Neural cell (in vitro differentiated cells): ENCODE results near the gene LRMDA. TPM values are rescaled to one million over a fixed set of nuclear protein-coding genes. Genes with fewer than 3 reads are reported as not detected.

ENCODE experiments used
- H2AFZ ChIP-seq: fragments of 200-600, 300-800 bp; sonication (generic), shearing (Covaris generic); 2 replicates; pipeline ENCODE4 v1.6.0; 2014; ENCODE audit warnings: low read depth, mild to moderate bottlenecking, antibody characterized with exemption, low read length, moderate library complexity
- H3F3A ChIP-seq: fragments of 200-600 bp; shearing (Covaris generic); 2 replicates; pipeline ENCODE4 v1.6.1; 2016; ENCODE audit warnings: mild to moderate bottlenecking, moderate library complexity, mixed read lengths, antibody characterized with exemption, low read length; ENCODE audit not compliant: insufficient read depth, poor library complexity, severe bottlenecking
- H3K27ac ChIP-seq: fragments of 200-600, 300-800 bp; sonication (generic), shearing (Covaris generic); 2 replicates; pipeline ENCODE4 v1.5.1; 2014; ENCODE audit warnings: mild to moderate bottlenecking, low read length, moderate library complexity
- H3K27me3 ChIP-seq: fragments of 300-800, 200-600 bp; sonication (generic), shearing (Covaris generic); 2 replicates; pipeline ENCODE4 v1.6.0; 2014; ENCODE audit warnings: mild to moderate bottlenecking, low read depth, low read length, moderate library complexity; ENCODE audit not compliant: insufficient read depth
- H3K36me3 ChIP-seq: fragments of 300-800, 200-600 bp; sonication (generic), shearing (Covaris generic); 2 replicates; pipeline ENCODE4 v1.5.1; 2014; ENCODE audit warnings: mild to moderate bottlenecking, antibody characterized with exemption, low read length, moderate library complexity; ENCODE audit not compliant: insufficient read depth
- H3K4me2 ChIP-seq: fragments of 300-800, 200-600 bp; sonication (generic), shearing (Covaris generic); 2 replicates; pipeline ENCODE4 v1.6.0; 2014; ENCODE audit warnings: mild to moderate bottlenecking, low read length
- H3K4me3 ChIP-seq: fragments of 300-800, 200-600 bp; sonication (generic), shearing (Covaris generic); 2 replicates; pipeline ENCODE4 v1.5.1; 2014; ENCODE audit warnings: mild to moderate bottlenecking, low read length, moderate library complexity
- H3K79me2 ChIP-seq: fragments of 200-600 bp; shearing (Covaris generic); replicated peaks from 2 replicates; pipeline ENCODE4 v1.6.0; 2014; ENCODE audit warnings: mild to moderate bottlenecking, low read length, moderate library complexity; ENCODE audit not compliant: insufficient read depth
- H3K9ac ChIP-seq: fragments of 300-800, 200-600 bp; sonication (generic), shearing (Covaris generic); 2 replicates; pipeline ENCODE4 v1.6.1; 2016; ENCODE audit warnings: mild to moderate bottlenecking, low read length, mixed read lengths
- H3K9me2 ChIP-seq: fragments of 200-600 bp; shearing (Covaris generic); 2 replicates; pipeline ENCODE4 v1.6.1; 2016; ENCODE audit warnings: mild to moderate bottlenecking, low read length, mixed read lengths; ENCODE audit not compliant: insufficient read depth
- H3K9me3 ChIP-seq: fragments of 200-600, 300-800 bp; sonication (generic), shearing (Covaris generic); 2 replicates; pipeline ENCODE4 v1.6.1; 2016; ENCODE audit warnings: mild to moderate bottlenecking, mixed run types, low read length, moderate library complexity, mixed read lengths
- H4K20me1 ChIP-seq: fragments of 200-600 bp; shearing (Covaris generic); 2 replicates; pipeline ENCODE4 v1.6.1; 2016; ENCODE audit warnings: mild to moderate bottlenecking, mixed run types; ENCODE audit not compliant: insufficient read depth
- EP300 ChIP-seq: fragments of 450-650 bp; conservative IDR thresholded peaks from 2 replicates; pipeline ENCODE4 v1.6.1; 2014; ENCODE audit warnings: antibody characterized with exemption, mild to moderate bottlenecking, moderate library complexity; ENCODE audit not compliant: poor library complexity, severe bottlenecking
- EZH2 ChIP-seq: fragments of 200-600, 300-800 bp; shearing (Covaris generic), sonication (generic); IDR thresholded peaks from 2 replicates; pipeline ENCODE4 v1.6.1; 2014; ENCODE audit warnings: antibody characterized with exemption, low read length, borderline replicate concordance, mild to moderate bottlenecking; ENCODE audit not compliant: insufficient read depth, poor library complexity, severe bottlenecking
- MXI1 ChIP-seq: fragments of 450-650 bp; conservative IDR thresholded peaks from 2 replicates; pipeline ENCODE4 v1.6.1; 2014; ENCODE audit warnings: antibody characterized with exemption, mild to moderate bottlenecking; ENCODE audit not compliant: poor library complexity, severe bottlenecking
- POLR2AphosphoS5 ChIP-seq: IDR thresholded peaks from 2 replicates; pipeline ENCODE4 v1.6.1; 2012
- RAD21 ChIP-seq: fragments of 450-650 bp; conservative IDR thresholded peaks from 2 replicates; pipeline ENCODE4 v1.6.1; 2014; ENCODE audit warnings: antibody characterized with exemption, mild to moderate bottlenecking, moderate library complexity
- SMC3 ChIP-seq: fragments of 450-650 bp; conservative IDR thresholded peaks from 2 replicates; pipeline ENCODE4 v1.6.1; 2014; ENCODE audit warnings: antibody characterized with exemption, mild to moderate bottlenecking, moderate library complexity; ENCODE audit not compliant: poor library complexity
- TAF1 ChIP-seq: IDR thresholded peaks from 2 replicates; pipeline ENCODE4 v1.6.1; 2012; ENCODE audit warnings: low read depth
- polyA plus RNA-seq: library from polyadenylated mRNA; depleted of rRNA; stranded (reverse); fragments of >200 nt; gene quantifications from 2 replicates; pipeline ENCODE4 v1.2.3, GENCODE V29; 2014
- TF ChIP-seq, protein P1 (sequence below): fragments of 450-650 bp; IDR thresholded peaks from 2 replicates; pipeline ENCODE4 v1.5.1; 2014; ENCODE audit warnings: antibody characterized with exemption, mild to moderate bottlenecking, moderate library complexity; ENCODE audit not compliant: poor library complexity, severe bottlenecking
- TF ChIP-seq, protein P2 (sequence below): IDR thresholded peaks from 2 replicates; pipeline ENCODE4 v1.6.1; 2012; ENCODE audit warnings: borderline replicate concordance

The LRMDA gene
- polyA plus RNA-seq, 1 donor from 2014 or later, result 5.6 TPM

DNA sequence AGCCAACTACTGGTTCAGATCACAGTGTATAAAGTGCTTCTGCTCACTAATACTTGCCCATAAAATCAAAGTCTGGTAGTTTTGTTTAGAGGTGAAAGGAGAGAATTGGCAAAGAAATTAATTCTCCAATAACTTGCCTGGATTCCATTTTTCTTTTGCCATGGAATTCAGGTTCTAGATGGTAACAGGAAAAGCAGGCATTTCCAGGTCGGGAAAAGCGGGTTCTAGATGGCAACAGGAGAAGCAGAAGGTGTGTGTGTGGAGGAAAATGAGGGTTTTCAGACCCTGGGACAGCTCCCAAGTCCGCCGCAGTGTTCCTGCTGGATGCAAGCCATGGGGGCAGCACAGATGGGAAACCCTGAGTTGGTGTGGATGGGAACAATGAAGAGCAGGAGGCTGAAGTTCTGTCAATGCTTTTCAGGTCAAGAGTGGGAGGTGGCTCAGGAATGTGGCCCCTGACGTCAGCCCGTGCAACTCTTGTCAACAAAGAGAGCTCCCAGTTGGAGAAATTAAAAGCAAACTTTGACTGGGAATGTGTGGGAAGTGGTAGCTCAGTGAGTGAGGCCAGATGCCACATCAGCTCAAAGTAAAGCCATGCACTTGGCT, 696.7 kb downstream of the LRMDA start:
- no peaks in the 10 kb centered on the region for H4K20me1 ChIP-seq
- no peaks in the 10 kb centered on the region for H3K36me3 ChIP-seq
- no peaks in the 10 kb centered on the region for H3K79me2 ChIP-seq
- no peak overlapping the region for H3K4me3 ChIP-seq
- H3F3A ChIP-seq, result no peaks in the 10 kb centered on the region
- no peak for TF ChIP-seq POLR2AphosphoS5
- no peak overlapping the region for H3K4me2 ChIP-seq
- H3K27ac ChIP-seq, result no peak overlapping the region
- H3K9me2 ChIP-seq, result no peaks in the 10 kb centered on the region
- H3K9me3 ChIP-seq, result no peaks in the 10 kb centered on the region
- H3K27me3 ChIP-seq, result no peaks in the 10 kb centered on the region
- no peak overlapping the region for H2AFZ ChIP-seq
- H3K9ac ChIP-seq, result no peak overlapping the region

DNA sequence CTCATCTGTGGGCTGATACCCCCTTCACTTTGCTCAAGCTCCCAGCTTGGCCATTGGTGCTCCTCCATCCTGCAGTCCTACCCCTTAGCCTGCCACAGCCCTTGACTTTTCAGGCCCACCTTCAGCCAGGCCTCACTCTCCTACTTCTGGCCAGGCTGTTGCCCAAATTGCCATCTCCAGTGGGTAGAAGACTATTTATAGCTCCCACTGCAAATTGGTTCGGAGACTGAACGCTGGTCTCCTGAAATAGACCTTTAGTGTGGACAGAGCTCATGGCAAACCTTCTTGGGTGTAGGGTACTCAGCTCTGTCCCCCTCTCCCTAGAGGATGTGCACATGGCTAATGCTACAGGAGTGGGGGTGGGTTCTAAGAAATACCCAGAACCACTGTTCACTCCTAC, 697.8 kb downstream of the LRMDA start:
- Histone ChIP-seq H3F3A (no peaks in the 10 kb centered on the region), H3K27ac (no peak overlapping the region), H3K9ac (no peak overlapping the region), H3K9me3 (no peaks in the 10 kb centered on the region), H3K79me2 (no peaks in the 10 kb centered on the region), H3K27me3 (no peaks in the 10 kb centered on the region), H3K9me2 (no peaks in the 10 kb centered on the region), H3K36me3 (no peaks in the 10 kb centered on the region), H3K4me2 (no peak overlapping the region), H3K4me3 (no peak overlapping the region), H4K20me1 (no peaks in the 10 kb centered on the region), H2AFZ (no peak overlapping the region)
- TF ChIP-seq EZH2, result no peak
- TF ChIP-seq SMC3, result no peak
- TF ChIP-seq, protein P1, sequence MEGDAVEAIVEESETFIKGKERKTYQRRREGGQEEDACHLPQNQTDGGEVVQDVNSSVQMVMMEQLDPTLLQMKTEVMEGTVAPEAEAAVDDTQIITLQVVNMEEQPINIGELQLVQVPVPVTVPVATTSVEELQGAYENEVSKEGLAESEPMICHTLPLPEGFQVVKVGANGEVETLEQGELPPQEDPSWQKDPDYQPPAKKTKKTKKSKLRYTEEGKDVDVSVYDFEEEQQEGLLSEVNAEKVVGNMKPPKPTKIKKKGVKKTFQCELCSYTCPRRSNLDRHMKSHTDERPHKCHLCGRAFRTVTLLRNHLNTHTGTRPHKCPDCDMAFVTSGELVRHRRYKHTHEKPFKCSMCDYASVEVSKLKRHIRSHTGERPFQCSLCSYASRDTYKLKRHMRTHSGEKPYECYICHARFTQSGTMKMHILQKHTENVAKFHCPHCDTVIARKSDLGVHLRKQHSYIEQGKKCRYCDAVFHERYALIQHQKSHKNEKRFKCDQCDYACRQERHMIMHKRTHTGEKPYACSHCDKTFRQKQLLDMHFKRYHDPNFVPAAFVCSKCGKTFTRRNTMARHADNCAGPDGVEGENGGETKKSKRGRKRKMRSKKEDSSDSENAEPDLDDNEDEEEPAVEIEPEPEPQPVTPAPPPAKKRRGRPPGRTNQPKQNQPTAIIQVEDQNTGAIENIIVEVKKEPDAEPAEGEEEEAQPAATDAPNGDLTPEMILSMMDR, result no peak
- TF ChIP-seq, protein P2, sequence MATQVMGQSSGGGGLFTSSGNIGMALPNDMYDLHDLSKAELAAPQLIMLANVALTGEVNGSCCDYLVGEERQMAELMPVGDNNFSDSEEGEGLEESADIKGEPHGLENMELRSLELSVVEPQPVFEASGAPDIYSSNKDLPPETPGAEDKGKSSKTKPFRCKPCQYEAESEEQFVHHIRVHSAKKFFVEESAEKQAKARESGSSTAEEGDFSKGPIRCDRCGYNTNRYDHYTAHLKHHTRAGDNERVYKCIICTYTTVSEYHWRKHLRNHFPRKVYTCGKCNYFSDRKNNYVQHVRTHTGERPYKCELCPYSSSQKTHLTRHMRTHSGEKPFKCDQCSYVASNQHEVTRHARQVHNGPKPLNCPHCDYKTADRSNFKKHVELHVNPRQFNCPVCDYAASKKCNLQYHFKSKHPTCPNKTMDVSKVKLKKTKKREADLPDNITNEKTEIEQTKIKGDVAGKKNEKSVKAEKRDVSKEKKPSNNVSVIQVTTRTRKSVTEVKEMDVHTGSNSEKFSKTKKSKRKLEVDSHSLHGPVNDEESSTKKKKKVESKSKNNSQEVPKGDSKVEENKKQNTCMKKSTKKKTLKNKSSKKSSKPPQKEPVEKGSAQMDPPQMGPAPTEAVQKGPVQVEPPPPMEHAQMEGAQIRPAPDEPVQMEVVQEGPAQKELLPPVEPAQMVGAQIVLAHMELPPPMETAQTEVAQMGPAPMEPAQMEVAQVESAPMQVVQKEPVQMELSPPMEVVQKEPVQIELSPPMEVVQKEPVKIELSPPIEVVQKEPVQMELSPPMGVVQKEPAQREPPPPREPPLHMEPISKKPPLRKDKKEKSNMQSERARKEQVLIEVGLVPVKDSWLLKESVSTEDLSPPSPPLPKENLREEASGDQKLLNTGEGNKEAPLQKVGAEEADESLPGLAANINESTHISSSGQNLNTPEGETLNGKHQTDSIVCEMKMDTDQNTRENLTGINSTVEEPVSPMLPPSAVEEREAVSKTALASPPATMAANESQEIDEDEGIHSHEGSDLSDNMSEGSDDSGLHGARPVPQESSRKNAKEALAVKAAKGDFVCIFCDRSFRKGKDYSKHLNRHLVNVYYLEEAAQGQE, result no peak
- TF ChIP-seq POLR2AphosphoS5, result no peak
- TF ChIP-seq MXI1, result no peak
- no peak for TF ChIP-seq TAF1
- TF ChIP-seq RAD21, result no peak
- TF ChIP-seq EP300, result no peak

DNA sequence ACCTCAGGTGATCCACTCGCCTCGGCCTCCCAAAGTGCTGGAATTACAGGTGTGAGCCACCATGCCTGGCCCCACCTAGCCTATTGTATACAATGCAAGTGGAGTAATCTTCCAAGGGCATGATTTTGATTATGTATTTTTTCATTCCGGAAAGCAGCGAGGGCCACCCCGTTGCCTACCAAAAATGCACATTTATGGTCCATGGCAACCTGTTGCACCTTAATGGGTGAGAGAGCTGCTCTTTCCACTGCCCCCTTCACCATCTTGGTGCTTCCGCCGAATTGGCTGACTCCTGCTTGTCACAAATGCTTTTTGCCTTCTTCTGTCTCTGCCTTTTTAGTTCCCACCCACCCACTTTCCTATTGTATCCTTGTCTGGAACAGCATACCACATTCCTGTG, 699.5 kb downstream of the LRMDA start:
- no peak for TF ChIP-seq MXI1
- no peak for TF ChIP-seq POLR2AphosphoS5
- TF ChIP-seq, protein P2, result no peak
- no peak for TF ChIP-seq TAF1
- TF ChIP-seq RAD21, result no peak
- no peak for TF ChIP-seq SMC3
- TF ChIP-seq, protein P1, result no peak
- no peak for TF ChIP-seq EZH2
- no peak for TF ChIP-seq EP300
- Histone ChIP-seq H3K79me2 (no peaks in the 10 kb centered on the region), H3K9me3 (no peaks in the 10 kb centered on the region), H3K4me2 (no peak overlapping the region), H3K9me2 (no peaks in the 10 kb centered on the region), H3F3A (no peaks in the 10 kb centered on the region), H3K36me3 (no peaks in the 10 kb centered on the region), H3K27me3 (no peaks in the 10 kb centered on the region), H3K9ac (no peak overlapping the region), H3K4me3 (no peak overlapping the region), H4K20me1 (no peaks in the 10 kb centered on the region), H2AFZ (no peak overlapping the region), H3K27ac (no peak overlapping the region)
